Measurements from ENCODE around the gene CHAT.

Gene CHAT

DNA sequence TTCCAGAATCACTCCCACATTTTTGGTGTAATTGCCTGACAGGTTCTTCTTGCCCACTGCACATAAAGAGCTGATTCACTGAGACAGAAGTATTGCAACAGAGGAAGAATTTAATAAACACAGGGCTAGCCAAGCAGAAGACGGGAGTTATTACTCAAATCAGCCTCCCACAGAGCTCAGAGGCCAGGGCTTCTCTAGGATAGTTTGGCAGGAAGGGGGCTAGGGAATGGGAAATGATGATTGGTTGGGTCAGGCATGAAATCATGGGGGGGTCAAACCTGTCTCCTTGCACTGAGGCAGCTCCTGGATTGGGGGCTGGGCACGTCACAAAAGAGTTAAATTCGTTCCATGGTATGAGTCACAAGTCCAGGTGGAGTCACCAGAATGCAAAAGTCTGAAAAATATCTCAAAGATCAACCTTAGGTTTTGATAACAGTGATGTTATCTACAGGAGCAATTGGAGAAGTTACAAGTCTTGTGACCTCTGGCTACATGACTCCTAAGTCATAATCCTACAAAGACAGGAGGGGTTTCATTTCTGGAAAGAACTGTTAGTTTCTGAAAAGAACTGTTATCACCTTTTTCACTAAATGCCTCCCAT lies 44.7 kb upstream of the CHAT start:
- no peak overlapping the region for H3K9ac ChIP-seq (ENCODE audit: low read length)
- no peak overlapping the region for H3K4me3 ChIP-seq (ENCODE audit: low read length)
- H4K20me1 ChIP-seq (ENCODE audit: insufficient read depth, low read length): no peaks in the 10 kb centered on the region
- TF ChIP-seq, protein P1, sequence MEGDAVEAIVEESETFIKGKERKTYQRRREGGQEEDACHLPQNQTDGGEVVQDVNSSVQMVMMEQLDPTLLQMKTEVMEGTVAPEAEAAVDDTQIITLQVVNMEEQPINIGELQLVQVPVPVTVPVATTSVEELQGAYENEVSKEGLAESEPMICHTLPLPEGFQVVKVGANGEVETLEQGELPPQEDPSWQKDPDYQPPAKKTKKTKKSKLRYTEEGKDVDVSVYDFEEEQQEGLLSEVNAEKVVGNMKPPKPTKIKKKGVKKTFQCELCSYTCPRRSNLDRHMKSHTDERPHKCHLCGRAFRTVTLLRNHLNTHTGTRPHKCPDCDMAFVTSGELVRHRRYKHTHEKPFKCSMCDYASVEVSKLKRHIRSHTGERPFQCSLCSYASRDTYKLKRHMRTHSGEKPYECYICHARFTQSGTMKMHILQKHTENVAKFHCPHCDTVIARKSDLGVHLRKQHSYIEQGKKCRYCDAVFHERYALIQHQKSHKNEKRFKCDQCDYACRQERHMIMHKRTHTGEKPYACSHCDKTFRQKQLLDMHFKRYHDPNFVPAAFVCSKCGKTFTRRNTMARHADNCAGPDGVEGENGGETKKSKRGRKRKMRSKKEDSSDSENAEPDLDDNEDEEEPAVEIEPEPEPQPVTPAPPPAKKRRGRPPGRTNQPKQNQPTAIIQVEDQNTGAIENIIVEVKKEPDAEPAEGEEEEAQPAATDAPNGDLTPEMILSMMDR (IDR thresholded peaks at IDR 0.05; ENCODE audit: low read depth, low read length): no peak
- no peak for TF ChIP-seq EZH2phosphoT487 (IDR thresholded peaks at IDR 0.05; ENCODE audit: low read depth)
- H3K27me3 ChIP-seq (ENCODE audit: low read depth, low read length): no peaks in the 10 kb centered on the region
- no peaks in the 10 kb centered on the region for H3K79me2 ChIP-seq (ENCODE audit: low read length)
- no peak overlapping the region for H2AFZ ChIP-seq (ENCODE audit: low read depth, low read length)
- H3K9me3 ChIP-seq (ENCODE audit: insufficient read depth, low read length): no peaks in the 10 kb centered on the region; the same call in 1 of the 2 replicates
- H3K4me2 ChIP-seq (ENCODE audit: low read length): no peak overlapping the region
- H3K4me1 ChIP-seq (ENCODE audit: low read length): peaks cover 7% of the 10 kb centered on the region
- H3K27ac ChIP-seq (ENCODE audit: low read length): no peak overlapping the region
- no peaks in the 10 kb centered on the region for H3K36me3 ChIP-seq (replicated peaks; ENCODE audit: low read depth, low read length)

DNA sequence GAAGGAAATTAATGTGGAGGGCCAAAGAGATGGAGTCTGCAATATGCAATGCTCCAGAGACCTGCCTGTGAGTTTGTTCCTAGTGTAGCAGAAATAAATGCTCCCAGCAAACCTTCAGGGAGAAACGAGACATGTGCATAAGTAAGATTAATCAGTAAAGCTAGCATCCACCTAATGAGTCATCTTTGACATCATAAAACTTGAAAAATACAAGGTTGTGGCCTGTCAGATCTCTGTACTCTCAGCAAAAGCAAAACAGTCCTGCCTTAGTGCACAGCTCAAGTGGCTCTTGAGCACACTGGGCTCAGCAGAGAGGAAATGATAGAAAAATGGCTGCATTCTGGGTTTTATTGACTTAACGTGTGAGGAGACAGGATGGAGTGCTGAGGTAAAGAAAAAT lies 42.4 kb upstream of the CHAT start:
- Histone ChIP-seq H3K4me2 (ENCODE audit: low read length) (no peak overlapping the region), H3K36me3 (replicated peaks; ENCODE audit: low read depth, low read length) (no peaks in the 10 kb centered on the region), H3K27ac (ENCODE audit: low read length) (no peak overlapping the region), H4K20me1 (ENCODE audit: insufficient read depth, low read length) (no peaks in the 10 kb centered on the region), H3K9ac (ENCODE audit: low read length) (no peak overlapping the region), H3K27me3 (ENCODE audit: low read depth, low read length) (no peaks in the 10 kb centered on the region), H2AFZ (ENCODE audit: low read depth, low read length) (no peak overlapping the region), H3K79me2 (ENCODE audit: low read length) (no peaks in the 10 kb centered on the region), H3K9me3 (ENCODE audit: insufficient read depth, low read length) (no peaks in the 10 kb centered on the region; the same call in 1 of the 2 replicates), H3K4me1 (ENCODE audit: low read length) (no peaks in the 10 kb centered on the region), H3K4me3 (ENCODE audit: low read length) (no peak overlapping the region)
- TF ChIP-seq, protein P1 (IDR thresholded peaks at IDR 0.05; ENCODE audit: low read depth, low read length): no peak
- TF ChIP-seq EZH2phosphoT487 (IDR thresholded peaks at IDR 0.05; ENCODE audit: low read depth): no peak

DNA sequence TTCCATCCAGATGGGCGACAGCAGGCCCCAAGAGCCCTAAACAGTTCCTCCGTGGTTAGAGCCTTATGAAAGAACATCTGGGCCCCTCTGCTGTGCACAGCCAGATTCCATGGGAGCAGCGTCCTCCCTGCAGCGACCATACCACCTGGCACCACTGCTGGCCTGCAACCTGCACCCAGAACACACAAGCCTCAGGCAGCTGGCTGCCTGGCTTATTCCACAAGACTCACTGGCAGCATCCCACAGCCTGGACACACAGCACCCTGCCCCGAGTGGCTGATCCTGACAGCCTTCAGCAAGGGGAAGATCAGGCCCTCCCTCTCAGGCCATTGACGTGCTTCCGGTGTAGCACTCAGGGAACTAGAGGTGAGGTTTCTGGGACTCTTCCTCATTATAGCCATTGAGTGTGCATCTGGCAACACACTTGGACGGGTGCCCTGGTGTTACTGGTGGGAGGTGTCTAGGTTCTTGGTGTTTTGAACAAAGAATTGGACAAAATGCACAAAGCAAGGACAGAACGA lies 41.2 kb upstream of the CHAT start:
- Histone ChIP-seq H3K27me3 (ENCODE audit: low read depth, low read length) (no peaks in the 10 kb centered on the region), H3K4me3 (ENCODE audit: low read length) (no peak overlapping the region), H3K9me3 (ENCODE audit: insufficient read depth, low read length) (no peaks in the 10 kb centered on the region; the same call in 1 of the 2 replicates), H4K20me1 (ENCODE audit: insufficient read depth, low read length) (no peaks in the 10 kb centered on the region), H3K79me2 (ENCODE audit: low read length) (no peaks in the 10 kb centered on the region), H3K9ac (ENCODE audit: low read length) (no peak overlapping the region), H3K36me3 (replicated peaks; ENCODE audit: low read depth, low read length) (no peaks in the 10 kb centered on the region), H3K27ac (ENCODE audit: low read length) (no peak overlapping the region), H3K4me2 (ENCODE audit: low read length) (no peak overlapping the region), H3K4me1 (ENCODE audit: low read length) (no peaks in the 10 kb centered on the region), H2AFZ (ENCODE audit: low read depth, low read length) (no peak overlapping the region)
- TF ChIP-seq EZH2phosphoT487 (IDR thresholded peaks at IDR 0.05; ENCODE audit: low read depth): no peak
- TF ChIP-seq, protein P1 (IDR thresholded peaks at IDR 0.05; ENCODE audit: low read depth, low read length): no peak

DNA sequence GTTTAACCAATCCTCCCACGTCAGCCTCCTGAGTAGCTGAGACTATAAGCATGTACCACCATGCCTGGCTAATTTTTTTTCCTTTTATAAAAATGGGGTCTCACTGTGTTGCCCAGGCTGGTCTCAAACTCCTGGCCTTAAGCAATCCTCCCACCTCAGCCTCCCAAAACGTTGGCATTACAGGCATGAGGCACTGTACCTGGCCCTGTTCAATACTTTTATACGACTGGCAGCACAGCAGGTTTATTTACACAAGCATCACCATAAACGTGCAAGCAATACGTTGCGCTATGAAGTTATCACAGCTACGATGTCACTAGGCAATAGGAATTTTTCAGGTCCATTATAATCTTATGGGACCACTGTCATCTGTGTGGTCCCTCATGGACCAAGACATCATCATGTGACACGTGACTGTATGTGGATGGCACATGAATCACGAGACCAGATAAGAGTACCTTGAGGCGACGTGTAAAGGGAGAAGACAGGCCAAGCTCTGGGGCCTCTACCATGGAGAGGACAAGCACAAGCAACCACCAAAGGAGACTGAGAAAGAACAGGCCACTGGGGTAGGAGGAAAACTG lies 38.3 kb upstream of the CHAT start:
- no peak overlapping the region for H3K9ac ChIP-seq (ENCODE audit: low read length)
- H3K9me3 ChIP-seq (ENCODE audit: insufficient read depth, low read length): no peaks in the 10 kb centered on the region
- TF ChIP-seq, protein P1 (IDR thresholded peaks at IDR 0.05; ENCODE audit: low read depth, low read length): no peak
- TF ChIP-seq EZH2phosphoT487 (IDR thresholded peaks at IDR 0.05; ENCODE audit: low read depth): no peak
- H3K27me3 ChIP-seq (ENCODE audit: low read depth, low read length): no peaks in the 10 kb centered on the region
- H3K4me1 ChIP-seq (ENCODE audit: low read length): no peaks in the 10 kb centered on the region
- H3K79me2 ChIP-seq (ENCODE audit: low read length): no peaks in the 10 kb centered on the region
- H3K27ac ChIP-seq (ENCODE audit: low read length): no peak overlapping the region
- H2AFZ ChIP-seq (ENCODE audit: low read depth, low read length): no peak overlapping the region
- no peak overlapping the region for H3K4me2 ChIP-seq (ENCODE audit: low read length)
- no peaks in the 10 kb centered on the region for H4K20me1 ChIP-seq (ENCODE audit: insufficient read depth, low read length)
- H3K36me3 ChIP-seq (replicated peaks; ENCODE audit: low read depth, low read length): no peaks in the 10 kb centered on the region
- H3K4me3 ChIP-seq (ENCODE audit: low read length): no peak overlapping the region
